Karpas-422 (cell line): Measurements from ENCODE around the gene PIH1D2. TPM values are rescaled to one million over a fixed set of nuclear protein-coding genes. Genes with fewer than 3 reads are reported as not detected.
A peak's percentile ranks its signal among the peaks of the same experiment; 100 is the strongest.
"Not testable (repeated sequence)": the region's sequence is repeated elsewhere in the genome, so short reads cannot be mapped to it uniquely, and the experiment has no call there.

Source experiments
- DNase-seq: peaks from one replicate; pipeline ENCODE4 v3.0.0-alpha.2; 2015
- H2AFZ ChIP-seq: fragments of 200-600 bp; sonication (generic); 2 replicates; pipeline ENCODE4 v1.6.1; 2014; ENCODE audit warnings: antibody characterized with exemption, low read length, mixed read lengths
- H3K27ac ChIP-seq: fragments of 200-600 bp; sonication (generic); 2 replicates; pipeline ENCODE4 v1.5.1; 2014; ENCODE audit warnings: mild to moderate bottlenecking, low read length, moderate library complexity
- H3K27me3 ChIP-seq: fragments of 200-600 bp; sonication (generic); 2 replicates; pipeline ENCODE4 v1.6.1; 2014; ENCODE audit warnings: low read length, mixed read lengths
- H3K36me3 ChIP-seq: fragments of 200-600 bp; sonication (generic); 2 replicates; pipeline ENCODE4 v1.6.1; 2014; ENCODE audit warnings: low read length, mixed read lengths; ENCODE audit not compliant: insufficient read depth
- H3K4me1 ChIP-seq: fragments of 200-600 bp; sonication (generic); 2 replicates; pipeline ENCODE4 v1.6.1; 2014; ENCODE audit warnings: mild to moderate bottlenecking, low read length, mixed read lengths
- H3K4me2 ChIP-seq: fragments of 200-600 bp; sonication (generic); 2 replicates; pipeline ENCODE4 v1.6.1; 2014; ENCODE audit warnings: low read length, low read depth, mild to moderate bottlenecking; ENCODE audit not compliant: poor library complexity, severe bottlenecking
- H3K4me3 ChIP-seq: fragments of 200-600 bp; sonication (generic); 2 replicates; pipeline ENCODE4 v1.5.1; 2014; ENCODE audit warnings: mild to moderate bottlenecking, antibody characterized with exemption, low read length, mixed read lengths
- H3K79me2 ChIP-seq: fragments of 200-600 bp; sonication (generic); 2 replicates; pipeline ENCODE4 v1.6.1; 2014; ENCODE audit warnings: mild to moderate bottlenecking, low read length, mixed read lengths
- H3K9ac ChIP-seq: fragments of 200-600 bp; sonication (generic); 2 replicates; pipeline ENCODE4 v1.6.0; 2014; ENCODE audit warnings: low read length
- H3K9me2 ChIP-seq: fragments of 200-600 bp; sonication (generic), shearing (Covaris generic); replicated peaks from 2 replicates; pipeline ENCODE4 v1.6.0; 2014; ENCODE audit warnings: mild to moderate bottlenecking, low read length, moderate library complexity; ENCODE audit not compliant: insufficient read depth
- H3K9me3 ChIP-seq: fragments of 300-700, 200-600 bp; sonication (generic); 2 replicates; pipeline ENCODE4 v1.6.1; 2014; ENCODE audit warnings: low read length, mixed read lengths
- H4K20me1 ChIP-seq: fragments of 200-600 bp; sonication (generic); 2 replicates; pipeline ENCODE4 v1.6.1; 2014; ENCODE audit warnings: mild to moderate bottlenecking, antibody characterized with exemption, low read length, low read depth; ENCODE audit not compliant: insufficient read depth
- total RNA-seq: library from RNA; depleted of rRNA; stranded (reverse); fragments of >200 nt; shearing (Covaris generic); gene quantifications from 2 replicates; pipeline ENCODE4 v1.2.3, GENCODE V29; 2014; ENCODE audit warnings: low replicate concordance

The PIH1D2 gene
- total RNA-seq, 1 experiment from 2014 or later, result 1.3 TPM

DNA sequence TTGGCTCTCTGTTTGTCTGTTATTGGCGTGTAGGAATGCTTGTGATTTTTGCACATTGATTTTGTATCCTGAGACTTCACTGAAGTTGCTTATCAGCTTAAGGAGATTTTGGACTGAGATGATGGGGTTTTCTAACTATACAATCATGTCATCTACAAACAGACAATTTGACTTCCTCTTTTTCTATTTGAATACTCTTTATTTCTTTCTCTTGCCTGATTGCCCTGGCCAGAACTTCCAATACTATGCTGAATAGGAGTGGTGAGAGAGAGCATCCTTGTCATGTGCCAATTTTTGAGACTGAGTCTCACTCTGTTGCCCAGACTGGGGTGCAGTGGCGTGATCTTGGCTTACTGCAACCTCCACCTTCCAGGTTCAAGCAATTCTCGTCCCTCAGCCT lies 25.6 kb downstream of the PIH1D2 start:
- Histone ChIP-seq H3K36me3 (peaks cover 28% of the 10 kb centered on the region), H3K27ac (peak overlapping the region; percentile 92)
- not testable (repeated sequence) for H3K9ac ChIP-seq

DNA sequence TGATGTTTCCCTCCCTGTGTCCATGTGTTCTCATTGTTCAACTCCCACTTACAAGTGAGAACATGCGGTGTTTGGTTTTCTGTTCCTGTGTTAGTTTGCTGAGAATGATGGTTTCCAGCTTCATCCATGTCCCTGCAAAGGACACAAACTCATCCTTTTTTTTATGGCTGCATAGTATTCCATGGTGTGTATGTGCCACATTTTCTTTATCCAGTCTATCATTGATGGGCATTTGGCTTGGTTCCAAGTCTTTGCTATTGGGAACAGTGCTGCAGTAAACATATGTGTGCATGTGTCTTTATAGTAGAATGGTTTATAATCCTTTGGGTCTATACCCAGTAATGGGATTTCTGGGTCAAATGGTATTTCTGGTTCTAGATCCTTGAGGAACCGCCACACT lies 27.2 kb downstream of the PIH1D2 start:
- H4K20me1 ChIP-seq, H3K27ac ChIP-seq, DNase-seq, H3K9me3 ChIP-seq, H3K4me3 ChIP-seq, H2AFZ ChIP-seq, H3K27me3 ChIP-seq, H3K9ac ChIP-seq, H3K4me2 ChIP-seq, H3K9me2 ChIP-seq: not testable (repeated sequence)
- peaks cover 36% of the 10 kb centered on the region for H3K4me1 ChIP-seq
- H3K79me2 ChIP-seq, result peaks cover 10% of the 10 kb centered on the region
- peaks cover 22% of the 10 kb centered on the region for H3K36me3 ChIP-seq

More for the DNA sequence above, 25.6 kb downstream of the PIH1D2 start:
- DNase-seq, H3K27me3 ChIP-seq, H3K9me2 ChIP-seq, H2AFZ ChIP-seq, H4K20me1 ChIP-seq, H3K4me3 ChIP-seq, H3K9me3 ChIP-seq: not testable (repeated sequence)
- Histone ChIP-seq H3K79me2 (peaks cover 14% of the 10 kb centered on the region), H3K4me2 (peak overlapping the region; percentile 15), H3K4me1 (peaks cover 41% of the 10 kb centered on the region)

DNA sequence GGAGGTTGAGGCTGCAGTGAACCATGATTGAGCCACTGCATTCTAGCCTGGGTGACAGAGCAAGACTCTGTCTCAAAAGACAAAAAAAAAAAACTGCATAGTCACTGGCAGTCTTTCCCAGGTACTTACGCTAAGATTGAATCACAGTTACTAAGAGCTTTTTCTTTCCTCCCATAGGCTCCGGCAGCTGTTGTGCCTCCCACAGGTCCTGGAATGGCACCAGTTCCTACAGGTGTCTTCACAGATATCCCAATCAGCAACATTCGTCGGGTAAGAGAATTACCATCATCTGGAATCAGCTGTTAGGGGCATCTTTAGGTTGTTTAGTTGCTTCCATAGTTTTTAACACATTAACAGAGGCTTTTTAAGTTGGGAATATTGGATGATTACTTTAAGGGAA lies 28.9 kb downstream of the PIH1D2 start:
- Histone ChIP-seq H3K9ac (no peak overlapping the region), H3K4me3 (no peak overlapping the region), H3K9me3 (no peaks in the 10 kb centered on the region), H3K9me2 (no peaks in the 10 kb centered on the region), H2AFZ (no peak overlapping the region), H3K4me1 (peaks cover 19% of the 10 kb centered on the region), H3K27me3 (no peaks in the 10 kb centered on the region), H4K20me1 (no peaks in the 10 kb centered on the region), H3K27ac (no peak overlapping the region), H3K36me3 (peaks cover 15% of the 10 kb centered on the region), H3K79me2 (peaks cover 9% of the 10 kb centered on the region), H3K4me2 (no peak overlapping the region)
- no peak for DNase-seq

DNA sequence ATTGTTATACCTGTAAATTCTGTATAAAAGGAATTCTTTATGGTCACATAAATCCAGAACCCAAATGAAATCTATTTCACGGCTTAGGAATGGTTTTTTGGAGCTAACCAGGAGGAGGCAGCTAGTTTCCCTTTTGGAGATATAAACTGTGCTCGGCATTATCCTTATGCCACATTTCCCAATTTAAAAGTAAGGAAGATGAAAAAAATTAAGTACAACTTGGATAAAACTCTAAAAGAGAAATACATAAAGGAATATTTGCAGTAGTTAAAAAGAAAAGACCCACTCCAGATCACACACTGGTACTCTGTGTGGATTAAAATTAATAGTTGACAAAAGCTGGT lies 30.9 kb downstream of the PIH1D2 start:
- no peaks in the 10 kb centered on the region for H3K27me3 ChIP-seq
- no peak overlapping the region for H3K4me3 ChIP-seq
- peaks cover under 1% of the 10 kb centered on the region for H3K4me1 ChIP-seq
- H3K4me2 ChIP-seq, result no peak overlapping the region
- no peaks in the 10 kb centered on the region for H3K79me2 ChIP-seq
- H3K9me2 ChIP-seq, result no peaks in the 10 kb centered on the region
- no peak for DNase-seq
- H2AFZ ChIP-seq, result no peak overlapping the region
- H3K9ac ChIP-seq, result no peak overlapping the region
- H3K27ac ChIP-seq, result no peak overlapping the region
- no peaks in the 10 kb centered on the region for H3K9me3 ChIP-seq
- no peaks in the 10 kb centered on the region for H4K20me1 ChIP-seq
- peaks cover 9% of the 10 kb centered on the region; the same call in 1 of the 2 replicates for H3K36me3 ChIP-seq

GRCh38 chr11:112042161-112042960 lies 31.5 kb downstream of the PIH1D2 start:
- Histone ChIP-seq H4K20me1 (no peaks in the 10 kb centered on the region), H3K27ac (no peak overlapping the region), H3K9me3 (no peaks in the 10 kb centered on the region), H3K27me3 (no peaks in the 10 kb centered on the region), H3K4me3 (no peak overlapping the region), H3K4me1 (no peaks in the 10 kb centered on the region), H2AFZ (no peak overlapping the region), H3K79me2 (no peaks in the 10 kb centered on the region), H3K9ac (no peak overlapping the region), H3K9me2 (no peaks in the 10 kb centered on the region), H3K36me3 (peaks cover 14% of the 10 kb centered on the region; the same call in 1 of the 2 replicates), H3K4me2 (no peak overlapping the region)
- no peak for DNase-seq

DNA sequence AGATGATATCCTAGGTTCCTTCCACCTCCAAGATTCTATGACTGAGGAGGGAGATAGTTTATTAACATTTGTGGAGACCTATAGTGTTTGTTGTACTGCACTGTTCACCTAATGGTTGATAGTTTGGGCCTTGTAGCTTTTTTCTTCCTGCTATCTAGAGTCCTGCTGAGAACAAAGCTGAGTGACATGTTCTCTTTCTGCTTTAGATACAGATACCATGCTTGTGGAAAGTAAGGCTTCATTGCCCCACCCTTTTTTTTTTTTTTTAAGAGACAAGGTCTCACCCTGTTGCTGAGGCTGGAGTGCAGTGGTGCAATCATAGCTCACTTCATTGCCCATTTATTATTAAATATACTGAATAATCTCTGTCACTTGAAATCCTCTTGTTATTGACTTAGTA lies 36.3 kb downstream of the PIH1D2 start:
- Histone ChIP-seq H3K9ac (no peak overlapping the region), H3K9me2 (no peaks in the 10 kb centered on the region), H3K27me3 (no peaks in the 10 kb centered on the region), H3K4me1 (no peaks in the 10 kb centered on the region), H3K4me2 (no peak overlapping the region), H3K4me3 (no peak overlapping the region), H3K36me3 (peaks cover 19% of the 10 kb centered on the region; the same call in 1 of the 2 replicates), H3K27ac (no peak overlapping the region), H2AFZ (no peak overlapping the region), H4K20me1 (no peaks in the 10 kb centered on the region), H3K79me2 (no peaks in the 10 kb centered on the region), H3K9me3 (no peaks in the 10 kb centered on the region)
- no peak for DNase-seq

GRCh38 chr11:112033902-112034301 lies 39.9 kb downstream of the PIH1D2 start:
- Histone ChIP-seq H3K9me3 (no peaks in the 10 kb centered on the region), H3K36me3 (peaks cover 27% of the 10 kb centered on the region; the same call in 1 of the 2 replicates), H3K79me2 (no peaks in the 10 kb centered on the region), H3K27ac (no peak overlapping the region), H3K4me1 (no peaks in the 10 kb centered on the region), H2AFZ (no peak overlapping the region), H4K20me1 (no peaks in the 10 kb centered on the region), H3K9ac (no peak overlapping the region), H3K27me3 (no peaks in the 10 kb centered on the region), H3K4me3 (no peak overlapping the region), H3K4me2 (no peak overlapping the region), H3K9me2 (no peaks in the 10 kb centered on the region)
- no peak for DNase-seq

DNA sequence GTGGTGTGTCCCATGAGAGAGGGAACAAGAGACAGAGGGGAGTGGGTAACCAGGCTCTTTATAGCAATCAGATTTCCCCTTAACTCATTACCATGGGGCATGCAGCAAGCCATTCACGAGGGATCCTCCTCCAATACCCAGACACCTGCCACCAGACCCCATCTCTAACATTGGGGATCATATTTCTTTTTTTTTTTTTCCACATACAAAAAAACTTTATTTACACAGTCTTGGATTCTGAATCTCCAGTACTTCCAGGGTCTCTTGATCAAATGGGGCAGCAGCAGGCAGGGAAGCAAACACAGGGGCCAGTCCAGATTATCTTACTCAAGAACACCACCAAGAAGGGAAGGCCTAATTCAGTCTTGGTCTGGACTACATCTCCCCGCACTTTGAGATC lies 44.4 kb downstream of the PIH1D2 start:
- Histone ChIP-seq H3K36me3 (peaks cover 16% of the 10 kb centered on the region; the same call in 1 of the 2 replicates), H3K4me2 (no peak overlapping the region), H3K27me3 (no peaks in the 10 kb centered on the region), H4K20me1 (no peaks in the 10 kb centered on the region), H2AFZ (no peak overlapping the region), H3K27ac (no peak overlapping the region), H3K4me3 (no peak overlapping the region), H3K9me3 (no peaks in the 10 kb centered on the region), H3K9me2 (no peaks in the 10 kb centered on the region), H3K4me1 (peaks cover under 1% of the 10 kb centered on the region; the same call in 1 of the 2 replicates), H3K79me2 (peaks cover 9% of the 10 kb centered on the region), H3K9ac (no peak overlapping the region)
- no peak for DNase-seq
